Astrocyte of the cerebellum (primary cell): ENCODE measurements around the gene TRMT44.

Experiments used
- DNase-seq: peaks from one replicate; pipeline ENCODE4 v3.0.0-alpha.2; 2011; ENCODE audit warnings: low read depth
- H3K4me3 ChIP-seq: 2 replicates; pipeline ENCODE4 v1.5.1; 2011; ENCODE audit warnings: mild to moderate bottlenecking, low read depth, low read length, moderate library complexity
- in situ Hi-C: cut with HindIII; loops from 2 replicates; pipeline ENCODE4 v1.10.0; 2017; ENCODE audit warnings: low sequenced_read_pairs
- TF ChIP-seq, protein P1 (sequence below): IDR thresholded peaks from 2 replicates; pipeline ENCODE4 v1.5.1; 2012; ENCODE audit warnings: low read length, low read depth, moderate library complexity, mild to moderate bottlenecking; ENCODE audit errors: missing control alignments

TRMT44 gene

DNA sequence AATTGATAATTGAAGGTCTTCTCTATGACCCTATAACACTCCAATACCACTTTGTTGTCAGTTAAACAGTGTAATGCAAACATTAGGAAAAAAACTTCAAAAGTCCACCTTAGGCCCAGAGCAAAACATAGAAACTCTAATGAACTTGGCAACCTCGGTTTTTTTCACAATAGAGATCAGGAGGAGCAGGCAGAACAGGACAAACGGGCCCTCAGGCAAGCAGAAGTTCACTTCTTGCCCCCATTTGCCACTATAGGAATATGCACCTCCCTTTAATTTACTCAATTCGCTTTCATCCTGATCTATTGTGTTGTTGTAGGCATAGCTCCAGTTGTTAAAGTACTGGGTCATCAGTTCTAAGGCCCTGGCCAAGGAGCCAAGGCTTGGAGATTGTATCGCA is 18.2 kb upstream of the TRMT44 start:
- in situ Hi-C loops: no loop called here
- DNase-seq: no peak
- TF ChIP-seq, protein P1, sequence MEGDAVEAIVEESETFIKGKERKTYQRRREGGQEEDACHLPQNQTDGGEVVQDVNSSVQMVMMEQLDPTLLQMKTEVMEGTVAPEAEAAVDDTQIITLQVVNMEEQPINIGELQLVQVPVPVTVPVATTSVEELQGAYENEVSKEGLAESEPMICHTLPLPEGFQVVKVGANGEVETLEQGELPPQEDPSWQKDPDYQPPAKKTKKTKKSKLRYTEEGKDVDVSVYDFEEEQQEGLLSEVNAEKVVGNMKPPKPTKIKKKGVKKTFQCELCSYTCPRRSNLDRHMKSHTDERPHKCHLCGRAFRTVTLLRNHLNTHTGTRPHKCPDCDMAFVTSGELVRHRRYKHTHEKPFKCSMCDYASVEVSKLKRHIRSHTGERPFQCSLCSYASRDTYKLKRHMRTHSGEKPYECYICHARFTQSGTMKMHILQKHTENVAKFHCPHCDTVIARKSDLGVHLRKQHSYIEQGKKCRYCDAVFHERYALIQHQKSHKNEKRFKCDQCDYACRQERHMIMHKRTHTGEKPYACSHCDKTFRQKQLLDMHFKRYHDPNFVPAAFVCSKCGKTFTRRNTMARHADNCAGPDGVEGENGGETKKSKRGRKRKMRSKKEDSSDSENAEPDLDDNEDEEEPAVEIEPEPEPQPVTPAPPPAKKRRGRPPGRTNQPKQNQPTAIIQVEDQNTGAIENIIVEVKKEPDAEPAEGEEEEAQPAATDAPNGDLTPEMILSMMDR: no peak
- H3K4me3 ChIP-seq: no peak overlapping the region

DNA sequence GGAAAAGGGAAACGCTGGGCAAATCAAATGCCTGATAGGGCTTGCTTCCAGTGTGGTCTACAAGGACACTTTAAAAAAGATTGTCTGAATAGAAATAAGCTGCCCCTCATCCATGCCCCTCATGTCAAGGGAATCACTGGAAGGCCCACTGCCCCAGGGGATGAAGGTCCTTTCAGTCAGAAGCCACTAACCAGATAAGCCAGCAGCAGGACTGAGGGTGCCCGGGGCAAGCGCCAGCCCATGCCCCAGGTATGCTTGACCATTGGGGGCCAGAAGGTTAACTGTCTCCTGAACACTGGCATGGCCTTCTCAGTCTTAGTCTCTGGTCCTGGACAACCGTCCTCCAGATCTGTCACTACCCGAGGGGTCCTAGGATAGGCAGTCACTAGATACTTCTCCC is 17.8 kb upstream of the TRMT44 start:
- in situ Hi-C loops: no loop called here
- TF ChIP-seq, protein P1: no peak
- no peak for DNase-seq
- H3K4me3 ChIP-seq: no peak overlapping the region

DNA sequence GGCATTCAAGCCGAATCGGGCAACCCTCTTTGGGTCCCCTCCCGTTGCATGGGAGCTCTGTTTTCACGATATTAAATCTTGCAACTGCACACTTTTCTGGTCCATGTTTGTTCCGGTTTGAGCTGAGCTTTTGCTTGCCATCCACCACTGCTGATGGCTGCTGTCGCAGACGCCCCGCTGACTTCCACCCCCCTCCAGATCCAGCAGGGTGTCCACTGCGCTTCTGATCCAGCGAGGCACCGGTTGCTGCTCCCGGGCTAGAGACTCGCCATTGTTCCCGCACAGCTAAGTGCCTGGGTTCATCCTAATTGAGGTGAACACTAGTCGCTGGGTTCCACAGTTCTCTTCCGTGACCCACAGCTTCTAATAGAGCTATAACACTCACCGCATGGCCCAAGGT is 13.3 kb upstream of the TRMT44 start:
- in situ Hi-C loops: no loop called here

DNA sequence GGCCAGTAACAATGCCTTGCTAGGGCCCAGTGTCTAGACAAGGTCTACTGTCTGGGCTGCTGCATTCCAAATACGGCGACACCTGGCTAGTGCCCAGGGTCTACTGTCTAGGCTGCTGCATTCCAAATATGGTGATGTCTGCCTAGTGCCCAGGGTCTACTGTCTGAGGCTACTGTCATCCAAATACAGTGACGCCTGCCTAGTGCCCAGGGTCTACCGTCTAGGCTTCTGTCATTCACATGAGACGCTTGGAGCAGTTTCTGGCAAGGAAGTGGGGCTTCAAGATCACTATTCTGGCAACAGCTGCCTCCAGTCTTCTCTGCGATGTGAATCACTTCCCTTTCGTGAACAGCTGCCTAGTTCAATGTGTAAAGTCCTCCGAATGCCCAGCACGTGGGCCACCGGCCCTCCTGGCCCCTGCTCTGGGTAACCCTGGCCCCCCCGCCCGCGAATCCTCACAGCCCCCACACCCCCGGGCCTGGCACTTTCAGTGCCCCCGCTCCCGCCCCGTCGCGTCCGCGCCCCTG is 12.8 kb upstream of the TRMT44 start:
- TF ChIP-seq, protein P1: no peak
- peak overlapping the region; percentile 75 for H3K4me3 ChIP-seq
- in situ Hi-C loops: no loop called here
- no peak for DNase-seq

More for the DNA sequence above, 13.3 kb upstream of the TRMT44 start:
- peak overlapping the region; percentile 75 for H3K4me3 ChIP-seq
- TF ChIP-seq, protein P1: no peak
- DNase-seq: no peak

DNA sequence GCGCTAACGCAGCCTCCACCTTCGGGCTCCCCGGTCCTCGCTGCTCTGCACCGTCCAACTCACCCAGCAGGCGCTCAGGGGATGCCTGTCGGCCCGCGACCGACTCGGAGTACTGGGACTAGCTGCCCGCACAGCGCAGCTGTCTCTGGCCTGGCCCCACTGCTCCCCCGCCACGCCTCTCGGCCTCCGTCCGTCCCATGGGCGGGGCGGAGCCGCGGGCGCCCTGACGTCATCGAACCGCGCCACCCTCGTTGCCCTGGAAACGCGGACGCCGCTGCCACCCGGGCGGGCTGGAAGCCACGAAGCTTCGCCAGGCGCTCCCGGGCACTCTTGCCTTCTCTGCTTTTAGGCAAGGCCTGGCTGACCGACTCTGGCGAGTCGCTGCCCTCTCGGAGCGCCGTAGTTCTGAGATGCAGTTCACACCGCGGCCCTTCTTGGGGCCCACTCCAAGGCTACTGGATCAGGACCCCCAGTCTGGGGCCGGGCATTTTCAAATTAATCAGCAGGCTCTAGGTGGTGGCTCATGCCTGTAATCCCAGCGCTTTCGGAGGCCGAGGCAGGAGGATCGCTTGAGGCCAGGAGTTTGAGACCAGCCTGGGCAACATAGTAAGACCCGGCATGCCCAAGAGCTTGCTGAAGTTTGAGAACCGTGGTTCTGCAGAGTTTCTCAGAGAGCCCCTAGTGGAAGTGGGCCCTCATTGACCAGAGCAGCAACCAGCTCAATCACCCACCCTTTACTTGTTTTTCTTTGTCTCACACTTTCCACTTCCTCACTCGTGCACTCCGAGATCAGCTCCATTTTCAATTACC is 12.1 kb upstream of the TRMT44 start:
- DNase-seq: peak; percentile 43

DNA sequence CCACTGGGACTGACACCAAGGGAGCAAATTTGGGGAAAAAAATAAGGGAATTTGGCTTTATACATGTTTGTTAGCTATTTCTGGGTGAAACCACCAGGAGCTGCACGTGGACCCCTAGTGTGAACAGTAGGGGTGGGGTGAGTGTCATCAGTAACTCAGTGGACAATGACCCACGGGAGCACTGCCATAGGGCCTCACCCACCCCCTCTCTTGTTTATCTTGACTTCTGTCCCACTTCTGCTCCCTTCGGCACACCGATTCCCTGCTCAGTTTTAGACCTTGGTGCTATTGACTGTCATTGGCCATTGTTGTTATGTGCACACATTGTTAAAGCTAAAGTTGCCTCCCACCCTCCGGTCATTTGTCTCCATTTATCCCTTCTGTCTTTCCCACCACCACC is 9.0 kb upstream of the TRMT44 start:
- no peak overlapping the region for H3K4me3 ChIP-seq
- no peak for DNase-seq
- in situ Hi-C loops: no loop called here
- TF ChIP-seq, protein P1: no peak

More for the DNA sequence above, 12.1 kb upstream of the TRMT44 start:
- TF ChIP-seq, protein P1: peak; percentile 66
- in situ Hi-C loops: no loop called here
- H3K4me3 ChIP-seq: peak overlapping the region; percentile 75
